ENCODE results near the gene SDSL.

- no peak for TF ChIP-seq CTCF (IDR thresholded peaks at IDR 0.05; ENCODE audit: low read depth, low read length, poor library complexity, severe bottlenecking)
- no peak for TF ChIP-seq EZH2phosphoT487 (IDR thresholded peaks at IDR 0.05; ENCODE audit: borderline replicate concordance, low read length)
Observed at GRCh38 chr12:113467502-113468364, 45.6 kb downstream of the SDSL start.
